Body of pancreas (tissue), 4 donors: ENCODE results near the gene C1GALT1. TPM values are rescaled to one million over a fixed set of nuclear protein-coding genes. Genes with fewer than 3 reads are reported as not detected.

ENCODE experiments used
- ATAC-seq: fragments of 150-250 bp; one replicate; pipeline ENCODE4 v1.9.1; 2016
- DNase-seq, 4 donors: peaks; one replicate each; pipeline ENCODE4 v3.0.0-alpha.2; 2019
- H3K27ac ChIP-seq, 4 donors: fragments of 200-600 bp; sonication (generic); 1 replicate in 3 of 4; 2 replicates in 1 of 4; pipeline versions ENCODE4 v1.5.1 to v1.6.1; 2016 to 2019; ENCODE audit warnings: mild to moderate bottlenecking in 1 of 4, mixed read lengths in 1 of 4, moderate library complexity in 1 of 4
- H3K27me3 ChIP-seq, 2 donors: fragments of 200-600 bp; sonication (generic); one replicate each; pipeline ENCODE4 v1.6.0; 2016; ENCODE audit warnings: mild to moderate bottlenecking in 1 of 2
- H3K36me3 ChIP-seq, 2 donors: fragments of 200-600 bp; sonication (generic); replicated peaks in 1 of 2; 2 replicates each; pipeline ENCODE4 v1.5.1; 2016; ENCODE audit warnings: low read depth in 2 of 2; ENCODE audit not compliant: insufficient read depth in 1 of 2
- H3K4me1 ChIP-seq: fragments of 200-600 bp; sonication (generic); one replicate; pipeline ENCODE4 v1.6.0; 2016
- H3K4me3 ChIP-seq, 2 donors: fragments of 200-600 bp; sonication (generic); 1 replicate in 1 of 2; 2 replicates in 1 of 2; pipeline ENCODE4 v1.5.1; 2016 to 2019
- H3K9me3 ChIP-seq, 3 donors: fragments of 200-600 bp; sonication (generic); 1 replicate in 2 of 3; 2 replicates in 1 of 3; pipeline ENCODE4 v1.5.1; 2016
- POLR2A ChIP-seq, 3 donors: fragments of 450-650 bp; IDR thresholded peaks; one replicate each; pipeline ENCODE4 v1.6.1; 2016; ENCODE audit warnings: antibody characterized with exemption in 3 of 3, mild to moderate bottlenecking in 2 of 3
- WGBS, 2 donors: methylation state at CpG; one replicate each; pipeline ENCODE4 v1.1.5; 2017; 5-methylcytosine and 5-hydroxymethylcytosine counted together
- intact Hi-C: fragments of 100-400 bp; cut with DNase I; formaldehyde crosslinking; loops from one replicate; pipeline ENCODE4 v1.15.1; 2023
- total RNA-seq, 2 donors: library from RNA; depleted of rRNA; stranded (reverse); fragments of >200 nt; gene quantifications; one replicate each; pipeline ENCODE4 v1.1.0, GENCODE V29; 2016
- TF ChIP-seq, protein P1 (sequence below), 7 experiments: fragments of 450-650 bp in 4 of 7; fragments of 200-600 bp in 3 of 7; sonication (generic) in 3 of 7; IDR thresholded peaks; one replicate each; pipeline ENCODE4 v1.5.1; 2016 to 2019; ENCODE audit warnings: antibody characterized with exemption in 7 of 7

Gene C1GALT1
- total RNA-seq, 2 donors from 2014 or later: 9.1 to 13.8 TPM

DNA sequence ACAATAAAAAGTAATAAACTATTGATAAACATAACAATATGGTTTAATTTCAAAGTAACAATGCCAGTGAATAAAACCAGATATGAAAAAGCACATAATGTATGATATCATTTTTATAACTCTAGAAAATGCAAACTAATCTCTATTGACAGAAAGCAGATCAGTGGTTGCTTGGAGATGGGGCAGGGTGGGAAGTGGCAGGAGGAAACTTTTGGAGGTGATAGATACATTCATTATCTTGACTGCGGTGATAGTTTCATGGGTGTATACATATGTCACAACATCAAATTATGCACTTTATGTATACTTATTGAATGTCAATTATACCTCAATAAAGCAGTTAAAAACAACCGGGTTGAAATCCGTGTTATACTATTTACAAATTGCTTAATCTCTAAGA is 16.0 kb upstream of the C1GALT1 start:
- Histone ChIP-seq H3K36me3 (no peaks in the 10 kb centered on the region), H3K27ac (no peak overlapping the region), H3K9me3 (no peaks in the 10 kb centered on the region), H3K27me3 (no peaks in the 10 kb centered on the region), H3K4me1 (peaks cover 11% of the 10 kb centered on the region), H3K4me3 (no peak overlapping the region)
- WGBS, 2 donors: 55 to 61% methylated on average over 3 of the region's 3 CpGs
- intact Hi-C loops: no loop called here
- TF ChIP-seq POLR2A (IDR thresholded peaks at IDR 0.05): no peak
- TF ChIP-seq, protein P1, sequence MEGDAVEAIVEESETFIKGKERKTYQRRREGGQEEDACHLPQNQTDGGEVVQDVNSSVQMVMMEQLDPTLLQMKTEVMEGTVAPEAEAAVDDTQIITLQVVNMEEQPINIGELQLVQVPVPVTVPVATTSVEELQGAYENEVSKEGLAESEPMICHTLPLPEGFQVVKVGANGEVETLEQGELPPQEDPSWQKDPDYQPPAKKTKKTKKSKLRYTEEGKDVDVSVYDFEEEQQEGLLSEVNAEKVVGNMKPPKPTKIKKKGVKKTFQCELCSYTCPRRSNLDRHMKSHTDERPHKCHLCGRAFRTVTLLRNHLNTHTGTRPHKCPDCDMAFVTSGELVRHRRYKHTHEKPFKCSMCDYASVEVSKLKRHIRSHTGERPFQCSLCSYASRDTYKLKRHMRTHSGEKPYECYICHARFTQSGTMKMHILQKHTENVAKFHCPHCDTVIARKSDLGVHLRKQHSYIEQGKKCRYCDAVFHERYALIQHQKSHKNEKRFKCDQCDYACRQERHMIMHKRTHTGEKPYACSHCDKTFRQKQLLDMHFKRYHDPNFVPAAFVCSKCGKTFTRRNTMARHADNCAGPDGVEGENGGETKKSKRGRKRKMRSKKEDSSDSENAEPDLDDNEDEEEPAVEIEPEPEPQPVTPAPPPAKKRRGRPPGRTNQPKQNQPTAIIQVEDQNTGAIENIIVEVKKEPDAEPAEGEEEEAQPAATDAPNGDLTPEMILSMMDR (IDR thresholded peaks at IDR 0.05): no peak
- DNase-seq (no peak), ATAC-seq (no peak)

DNA sequence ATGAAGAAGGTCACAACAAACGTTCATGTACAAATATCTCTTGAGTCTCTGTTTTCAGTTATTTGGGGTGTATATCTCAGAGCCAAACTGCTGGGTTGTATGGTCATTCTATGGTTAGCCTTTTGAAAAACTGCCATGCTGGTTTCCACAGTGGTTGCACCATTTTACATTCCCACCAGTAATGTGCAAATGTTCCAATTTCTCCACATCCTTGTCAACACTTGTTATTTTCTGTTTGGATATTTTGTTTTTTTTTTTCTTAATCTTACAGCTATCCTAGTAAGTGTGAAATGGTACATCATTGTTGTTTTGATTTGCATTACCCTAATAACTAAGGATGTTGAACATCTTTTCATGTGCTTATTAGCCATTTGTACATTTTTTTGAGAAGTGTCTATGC is 13.0 kb upstream of the C1GALT1 start:
- Histone ChIP-seq H3K4me1 (peaks cover 9% of the 10 kb centered on the region), H3K9me3 (no peaks in the 10 kb centered on the region), H3K27ac (no peak overlapping the region), H3K27me3 (no peaks in the 10 kb centered on the region), H3K36me3 (no peaks in the 10 kb centered on the region), H3K4me3 (no peak overlapping the region)
- no peak for ATAC-seq
- WGBS, 2 donors: 54 to 76% methylated on average over 1 of the region's 1 CpG
- TF ChIP-seq POLR2A (IDR thresholded peaks at IDR 0.05): no peak
- TF ChIP-seq, protein P1 (IDR thresholded peaks at IDR 0.05): no peak
- intact Hi-C loops: no loop called here
- DNase-seq: no peak

DNA sequence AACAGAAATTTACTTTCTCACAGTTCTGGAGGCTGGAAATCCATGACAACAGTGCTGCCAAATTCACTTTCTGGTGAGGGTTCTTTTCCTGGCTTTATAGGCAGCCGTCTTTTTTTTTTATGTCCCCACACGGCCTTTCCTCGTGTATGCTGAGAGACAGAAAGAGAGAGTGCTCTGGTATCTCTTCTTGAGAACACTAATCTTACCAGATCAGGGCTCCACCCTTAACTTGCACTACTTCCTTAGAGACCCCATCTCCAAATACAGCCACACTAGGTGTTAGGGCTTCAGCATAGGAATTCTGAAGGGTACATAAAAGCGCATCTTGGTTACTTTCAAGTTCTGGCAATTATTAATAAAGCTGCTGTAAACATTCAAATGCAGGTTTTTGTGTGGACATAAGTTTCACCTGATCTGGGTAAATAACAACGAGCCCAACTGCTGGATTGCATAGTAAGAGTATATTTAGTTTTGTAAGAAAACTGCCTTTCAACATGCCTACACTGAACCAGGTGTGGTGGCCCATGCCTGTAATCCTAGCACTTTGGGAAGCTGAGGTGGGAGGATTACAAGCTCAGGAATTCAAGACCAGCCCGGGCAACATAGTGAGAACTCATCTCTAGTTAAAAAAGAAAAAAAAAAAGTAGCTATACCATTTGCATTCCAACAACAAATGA is 8.2 kb upstream of the C1GALT1 start:
- intact Hi-C loops: no loop called here
- no peaks in the 10 kb centered on the region for H3K36me3 ChIP-seq
- H3K4me3 ChIP-seq: no peak overlapping the region
- no peaks in the 10 kb centered on the region for H3K9me3 ChIP-seq
- ATAC-seq (no peak), DNase-seq (no peak)
- no peaks in the 10 kb centered on the region for H3K27me3 ChIP-seq
- no peak overlapping the region for H3K27ac ChIP-seq
- TF ChIP-seq, protein P1 (IDR thresholded peaks at IDR 0.05): no peak
- no peak for TF ChIP-seq POLR2A (IDR thresholded peaks at IDR 0.05)
- peaks cover 15% of the 10 kb centered on the region for H3K4me1 ChIP-seq
- 76 to 83% methylated on average over 6 of the region's 6 CpGs for WGBS, 2 donors

DNA sequence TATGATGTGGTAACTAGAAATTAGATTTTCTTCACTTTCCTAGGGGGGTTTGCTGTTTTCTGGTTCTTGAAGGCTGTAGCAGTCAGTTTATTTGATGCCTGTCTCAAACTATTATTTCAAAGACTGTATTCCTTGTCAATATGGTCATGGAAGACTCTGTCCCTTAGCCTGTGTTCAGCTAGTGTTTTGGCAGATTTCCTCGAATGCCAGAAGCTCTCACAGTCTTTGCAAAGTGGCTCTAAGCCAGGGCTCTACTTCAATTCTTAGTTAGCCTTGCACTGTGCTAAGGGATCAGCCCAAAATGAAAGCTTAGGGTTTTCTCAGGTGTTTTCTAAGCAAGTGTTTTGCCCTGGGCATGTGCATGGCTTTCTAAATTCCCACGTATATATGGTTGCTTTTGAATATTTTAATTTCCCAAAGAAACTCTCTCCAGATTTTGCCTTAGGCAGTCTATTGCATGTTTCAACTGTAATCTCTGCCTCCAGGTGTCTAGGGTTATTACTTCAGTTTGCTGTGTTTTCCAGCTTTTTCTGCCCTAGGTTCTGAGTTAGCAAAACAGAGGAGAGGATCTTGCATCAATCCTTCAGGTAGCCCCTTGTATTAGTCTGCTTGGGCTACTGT is 7.2 kb upstream of the C1GALT1 start:
- Histone ChIP-seq H3K4me1 (peaks cover 15% of the 10 kb centered on the region), H3K27ac (no peak overlapping the region), H3K36me3 (no peaks in the 10 kb centered on the region), H3K27me3 (no peaks in the 10 kb centered on the region), H3K4me3 (no peak overlapping the region), H3K9me3 (no peaks in the 10 kb centered on the region)
- DNase-seq (no peak), ATAC-seq (no peak)
- intact Hi-C loops: no loop called here
- whole genome bisulfite sequencing, 2 donors: 47 to 50% methylated on average over 2 of the region's 2 CpGs
- TF ChIP-seq POLR2A (IDR thresholded peaks at IDR 0.05): no peak
- TF ChIP-seq, protein P1 (IDR thresholded peaks at IDR 0.05): no peak
